ENCODE results near the gene GBP3. TPM values are rescaled to one million over a fixed set of nuclear protein-coding genes. Genes with fewer than 3 reads are reported as not detected.
"Not testable (repeated sequence)": the region's sequence is repeated elsewhere in the genome, so short reads cannot be mapped to it uniquely, and the experiment has no call there.

GBP3 gene
- total RNA-seq, 1 experiment from 2014 or later = 19.4 TPM

DNA sequence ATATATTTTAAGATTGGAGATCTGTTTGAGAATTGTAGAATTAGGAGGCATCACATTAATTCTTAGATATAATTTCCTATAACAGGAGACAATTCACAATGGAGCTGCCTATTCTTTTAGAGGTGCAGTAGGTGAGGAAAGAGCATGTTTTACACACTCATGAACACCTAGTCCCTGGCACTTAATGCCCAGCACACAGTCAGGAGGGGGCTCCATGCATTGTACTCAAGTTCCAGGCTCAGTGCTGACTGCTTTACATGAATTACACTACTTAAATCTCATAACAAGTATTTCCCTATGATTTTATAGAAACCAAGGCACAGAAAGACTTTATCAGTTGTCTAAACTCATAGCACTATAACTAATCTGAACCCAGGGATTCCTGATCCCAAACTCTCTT is 360 bp upstream of the GBP3 start:
- H3K36me3 Mint-ChIP-seq (ENCODE audit: insufficient read depth, unreplicated experiment) = peaks cover 16% of the 10 kb centered on the region
- no TSS peak for BruUV-seq (replicated peaks)
- ChIA-PET CTCF (interaction anchor here (0.7 to 4.1 kb wide), 5 partner anchors 17 to 48 kb away, joined by 3 to 19 read pairs (median 8); partner anchors contain the start of gene GBP1), POLR2A (interaction anchor here (1.3 to 3.5 kb wide), 7 partner anchors 19 to 161 kb away, joined by 3 to 48 read pairs (median 8); partner anchors contain the start of genes GBP1 and GBP2)
- H3K27me3 Mint-ChIP-seq (ENCODE audit: insufficient read depth, unreplicated experiment) = no peaks in the 10 kb centered on the region
- no peaks in the 10 kb centered on the region for H3K9me3 Mint-ChIP-seq (ENCODE audit: unreplicated experiment)
- H3K4me1 Mint-ChIP-seq (ENCODE audit: insufficient read depth, unreplicated experiment) = peaks cover 15% of the 10 kb centered on the region
- H3K4me3 Mint-ChIP-seq (ENCODE audit: unreplicated experiment) = peak overlapping the region; percentile 80
- DNase-seq (ENCODE audit: unreplicated experiment) = no peak
- intact Hi-C loops (cut with micrococcal nuclease) = loop anchor here (2.0 kb wide), 1 partner anchor 42 kb away; the partner anchor contains the start of gene GBP1
- peak overlapping the region; percentile 86 for H3K27ac Mint-ChIP-seq (ENCODE audit: low read depth, unreplicated experiment)
- TF ChIP-seq, protein P1, sequence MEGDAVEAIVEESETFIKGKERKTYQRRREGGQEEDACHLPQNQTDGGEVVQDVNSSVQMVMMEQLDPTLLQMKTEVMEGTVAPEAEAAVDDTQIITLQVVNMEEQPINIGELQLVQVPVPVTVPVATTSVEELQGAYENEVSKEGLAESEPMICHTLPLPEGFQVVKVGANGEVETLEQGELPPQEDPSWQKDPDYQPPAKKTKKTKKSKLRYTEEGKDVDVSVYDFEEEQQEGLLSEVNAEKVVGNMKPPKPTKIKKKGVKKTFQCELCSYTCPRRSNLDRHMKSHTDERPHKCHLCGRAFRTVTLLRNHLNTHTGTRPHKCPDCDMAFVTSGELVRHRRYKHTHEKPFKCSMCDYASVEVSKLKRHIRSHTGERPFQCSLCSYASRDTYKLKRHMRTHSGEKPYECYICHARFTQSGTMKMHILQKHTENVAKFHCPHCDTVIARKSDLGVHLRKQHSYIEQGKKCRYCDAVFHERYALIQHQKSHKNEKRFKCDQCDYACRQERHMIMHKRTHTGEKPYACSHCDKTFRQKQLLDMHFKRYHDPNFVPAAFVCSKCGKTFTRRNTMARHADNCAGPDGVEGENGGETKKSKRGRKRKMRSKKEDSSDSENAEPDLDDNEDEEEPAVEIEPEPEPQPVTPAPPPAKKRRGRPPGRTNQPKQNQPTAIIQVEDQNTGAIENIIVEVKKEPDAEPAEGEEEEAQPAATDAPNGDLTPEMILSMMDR (IDR thresholded peaks at IDR 0.05; ENCODE audit: unreplicated experiment) = no peak

DNA sequence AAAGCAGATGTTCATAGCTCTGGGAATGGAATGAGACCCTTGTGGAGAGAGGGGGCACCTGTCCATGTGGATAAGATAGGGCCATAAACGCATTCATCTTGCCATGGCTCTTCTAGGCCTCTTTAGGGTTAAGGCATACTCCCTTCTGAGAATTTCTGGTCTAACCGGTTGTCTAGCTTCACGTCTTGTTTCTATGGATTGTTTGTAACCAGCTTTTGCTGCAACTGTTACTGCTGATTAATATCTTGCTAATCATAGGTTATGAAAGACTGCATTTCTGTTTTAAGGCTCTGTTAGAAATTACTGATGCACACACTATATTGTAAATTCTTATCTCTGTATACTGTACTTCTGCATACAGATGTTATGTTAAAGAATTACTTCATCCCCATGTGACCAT is 4.3 kb downstream of the GBP3 start:
- BruUV-seq (replicated peaks); POLR2A ChIA-PET; DNase-seq (ENCODE audit: unreplicated experiment); H3K9me3 Mint-ChIP-seq (ENCODE audit: unreplicated experiment); H3K4me3 Mint-ChIP-seq (ENCODE audit: unreplicated experiment); intact Hi-C loops (cut with micrococcal nuclease); H3K27me3 Mint-ChIP-seq (ENCODE audit: insufficient read depth, unreplicated experiment): not testable (repeated sequence)
- Mint-ChIP-seq H3K27ac (ENCODE audit: low read depth, unreplicated experiment) (peak overlapping the region; percentile 60), H3K36me3 (ENCODE audit: insufficient read depth, unreplicated experiment) (peaks cover 62% of the 10 kb centered on the region), H3K4me1 (ENCODE audit: insufficient read depth, unreplicated experiment) (peaks cover 15% of the 10 kb centered on the region)
- CTCF ChIA-PET = interaction anchor here (0.7 to 0.9 kb wide), 2 partner anchors 11 to 19 kb away, joined by 3 read pairs; no protein-coding TSS in a partner anchor

DNA sequence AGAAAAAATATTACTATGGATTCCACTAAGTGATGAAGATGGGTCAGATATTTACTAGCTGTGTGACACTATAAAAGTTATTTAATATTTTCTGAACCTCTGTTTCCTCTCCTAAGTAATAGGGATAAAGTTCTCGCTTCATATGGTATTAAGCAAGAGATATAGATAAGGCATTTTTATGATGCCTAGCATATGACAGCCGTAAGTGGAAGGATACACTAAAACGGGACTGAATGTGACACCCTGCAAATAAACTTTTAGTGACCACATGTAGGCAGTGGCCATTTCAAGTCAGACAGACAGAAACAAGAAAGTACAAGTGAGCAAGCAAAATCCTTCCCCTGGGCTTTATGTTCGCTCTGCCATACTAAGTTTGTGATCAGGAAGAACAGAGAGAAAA is 14.2 kb downstream of the GBP3 start:
- H3K4me3 Mint-ChIP-seq (ENCODE audit: unreplicated experiment) = no peak overlapping the region
- TF ChIP-seq, protein P1 (IDR thresholded peaks at IDR 0.05; ENCODE audit: unreplicated experiment) = no peak
- DNase-seq (ENCODE audit: unreplicated experiment) = no peak
- peaks cover 67% of the 10 kb centered on the region for H3K36me3 Mint-ChIP-seq (ENCODE audit: insufficient read depth, unreplicated experiment)
- BruUV-seq (replicated peaks) = no TSS peak
- no peaks in the 10 kb centered on the region for H3K4me1 Mint-ChIP-seq (ENCODE audit: insufficient read depth, unreplicated experiment)
- POLR2A ChIA-PET = no interaction called here
- CTCF ChIA-PET = interaction anchor here (1.0 kb wide), 1 partner anchor 755 kb away, joined by 3 read pairs; no protein-coding TSS in a partner anchor
- no peak overlapping the region for H3K27ac Mint-ChIP-seq (ENCODE audit: low read depth, unreplicated experiment)
- H3K9me3 Mint-ChIP-seq (ENCODE audit: unreplicated experiment) = no peaks in the 10 kb centered on the region
- intact Hi-C loops (cut with micrococcal nuclease) = no loop called here
- no peaks in the 10 kb centered on the region for H3K27me3 Mint-ChIP-seq (ENCODE audit: insufficient read depth, unreplicated experiment)

DNA sequence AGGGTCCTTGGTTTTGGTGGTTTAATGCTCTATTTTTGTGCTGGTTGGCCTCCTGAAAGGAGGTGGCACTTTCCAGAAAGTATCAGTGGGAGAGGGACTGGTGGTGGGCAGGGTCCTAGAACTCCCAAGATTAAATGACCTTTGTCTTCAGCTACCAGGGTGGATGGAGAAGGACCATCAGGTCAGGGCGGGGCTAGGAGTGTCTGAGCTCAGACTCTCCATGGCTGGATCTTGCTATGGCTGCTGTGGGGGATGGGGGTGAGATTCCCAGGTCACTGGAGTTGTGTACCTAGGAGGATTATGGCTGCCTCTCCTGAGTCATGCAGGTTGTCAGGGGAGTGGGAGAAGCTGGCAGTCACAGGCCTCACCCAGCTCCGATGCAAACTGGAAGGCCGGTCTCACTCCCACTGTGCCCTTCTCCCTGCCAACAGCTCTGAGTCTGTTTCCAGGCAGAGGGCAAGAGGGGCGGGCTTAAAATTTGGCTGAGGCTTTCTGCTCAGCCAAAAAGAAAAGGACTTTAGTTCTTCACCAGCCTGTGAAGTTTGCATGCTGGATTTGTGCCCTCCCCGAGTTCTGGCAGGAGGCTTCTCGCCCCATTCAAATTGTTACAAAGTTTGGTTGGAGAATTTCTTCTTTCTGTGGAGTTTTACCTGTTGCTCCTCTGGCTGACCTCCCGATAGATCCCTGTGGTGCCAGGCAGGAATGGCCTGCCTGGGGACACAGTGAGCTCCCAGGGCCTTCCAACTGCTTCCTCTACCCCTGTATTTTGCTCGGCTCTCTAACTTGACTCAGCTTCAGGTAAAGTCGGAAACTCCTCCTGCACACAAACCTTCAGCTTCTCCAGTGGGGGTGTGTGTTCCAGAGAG is 17.1 kb downstream of the GBP3 start:
- intact Hi-C loops (cut with micrococcal nuclease) = no loop called here
- H3K36me3 Mint-ChIP-seq (ENCODE audit: insufficient read depth, unreplicated experiment) = peaks cover 42% of the 10 kb centered on the region
- H3K4me1 Mint-ChIP-seq (ENCODE audit: insufficient read depth, unreplicated experiment) = no peaks in the 10 kb centered on the region
- no TSS peak for BruUV-seq (replicated peaks)
- POLR2A ChIA-PET = no interaction called here
- H3K27me3 Mint-ChIP-seq (ENCODE audit: insufficient read depth, unreplicated experiment) = no peaks in the 10 kb centered on the region
- CTCF ChIA-PET = interaction anchor here (0.6 to 1.0 kb wide), 4 partner anchors 16 to 448 kb away, joined by 3 to 4 read pairs (median 3); no protein-coding TSS in a partner anchor
- no peaks in the 10 kb centered on the region for H3K9me3 Mint-ChIP-seq (ENCODE audit: unreplicated experiment)
- no peak for DNase-seq (ENCODE audit: unreplicated experiment)
- TF ChIP-seq, protein P1 (IDR thresholded peaks at IDR 0.05; ENCODE audit: unreplicated experiment) = no peak
- H3K4me3 Mint-ChIP-seq (ENCODE audit: unreplicated experiment) = no peak overlapping the region
- H3K27ac Mint-ChIP-seq (ENCODE audit: low read depth, unreplicated experiment) = no peak overlapping the region

DNA sequence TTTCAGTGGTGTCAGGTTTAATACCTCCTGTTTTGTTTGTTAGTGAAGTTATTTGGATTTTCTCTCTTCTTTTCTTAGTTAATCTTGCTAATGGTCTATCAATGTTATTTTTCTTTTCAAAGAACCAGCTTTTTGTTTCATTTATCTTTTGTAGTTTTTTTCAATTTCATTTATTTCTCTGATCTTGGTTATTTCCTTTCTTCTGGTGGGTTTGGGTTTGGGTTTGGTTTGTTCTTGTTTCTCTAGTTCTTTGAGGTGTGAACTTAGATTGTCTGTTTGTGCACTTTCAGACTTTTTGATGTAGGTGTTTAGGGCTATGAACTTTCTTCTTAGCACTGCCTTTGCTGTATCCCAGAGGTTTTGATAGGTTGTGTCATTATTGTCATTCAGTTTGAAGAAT is 20.5 kb downstream of the GBP3 start:
- H3K27me3 Mint-ChIP-seq (ENCODE audit: insufficient read depth, unreplicated experiment); BruUV-seq (replicated peaks); H3K27ac Mint-ChIP-seq (ENCODE audit: low read depth, unreplicated experiment); H3K4me3 Mint-ChIP-seq (ENCODE audit: unreplicated experiment); H3K9me3 Mint-ChIP-seq (ENCODE audit: unreplicated experiment); H3K4me1 Mint-ChIP-seq (ENCODE audit: insufficient read depth, unreplicated experiment); intact Hi-C loops (cut with micrococcal nuclease); DNase-seq (ENCODE audit: unreplicated experiment); POLR2A ChIA-PET: not testable (repeated sequence)
- CTCF ChIA-PET = interaction anchor here (0.7 to 5.0 kb wide), 4 partner anchors 28 to 452 kb away, joined by 3 to 74 read pairs (median 8); no protein-coding TSS in a partner anchor
- peaks cover 21% of the 10 kb centered on the region for H3K36me3 Mint-ChIP-seq (ENCODE audit: insufficient read depth, unreplicated experiment)
